T follicular helper cell (primary cell): Measurements from ENCODE around the gene CALB2.
"Not testable (repeated sequence)": the region's sequence is repeated elsewhere in the genome, so short reads cannot be mapped to it uniquely, and the experiment has no call there.

Experiments
- DNase-seq: peaks from one replicate; pipeline ENCODE4 v3.0.0-alpha.2; 2020; ENCODE audit warnings: low read depth

CALB2 gene

DNA sequence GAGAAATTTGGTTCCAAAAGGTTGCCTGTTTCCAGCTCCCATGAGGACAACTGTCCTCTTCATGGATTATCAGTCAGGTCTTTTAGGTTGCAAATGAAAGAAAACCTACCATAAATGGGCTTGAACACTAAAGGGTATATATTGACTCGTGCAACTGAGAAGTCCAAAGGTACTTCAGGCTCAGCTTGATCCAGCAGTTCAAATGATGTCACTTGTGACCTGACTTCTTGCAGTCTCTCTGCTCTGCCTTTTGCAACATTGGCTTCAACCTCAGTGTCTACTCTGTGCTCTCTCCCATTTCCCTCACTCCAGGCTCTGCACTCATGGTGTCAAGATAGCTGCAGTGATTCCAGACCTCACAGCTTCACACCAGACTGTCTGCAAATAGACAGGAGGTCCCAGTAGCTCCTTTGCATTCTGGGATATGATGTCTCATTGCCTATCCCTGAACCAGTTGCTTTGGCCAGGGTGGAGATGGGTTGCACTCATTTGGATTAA lies 5.5 kb upstream of the CALB2 start:
- no peak for DNase-seq

DNA sequence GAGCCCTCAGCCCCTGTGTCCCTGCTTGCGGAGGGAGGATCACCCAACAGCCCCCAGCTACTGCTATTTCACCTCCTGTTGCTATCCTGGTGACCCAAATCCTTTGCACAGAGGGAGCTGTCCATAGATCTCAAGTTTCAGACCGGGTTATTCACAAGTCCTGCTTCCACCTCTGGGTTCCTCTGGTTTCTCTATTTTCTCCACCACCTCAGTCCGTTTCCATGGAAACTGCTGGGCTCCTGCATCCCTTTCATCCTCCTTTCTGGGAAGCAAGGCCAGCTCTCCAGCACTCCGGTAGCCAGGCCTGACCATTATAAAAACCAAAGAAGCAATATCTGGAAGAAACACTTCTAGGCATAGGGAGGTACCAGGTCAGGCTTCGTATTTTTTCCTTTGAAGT lies 4.8 kb upstream of the CALB2 start:
- no peak for DNase-seq

DNA sequence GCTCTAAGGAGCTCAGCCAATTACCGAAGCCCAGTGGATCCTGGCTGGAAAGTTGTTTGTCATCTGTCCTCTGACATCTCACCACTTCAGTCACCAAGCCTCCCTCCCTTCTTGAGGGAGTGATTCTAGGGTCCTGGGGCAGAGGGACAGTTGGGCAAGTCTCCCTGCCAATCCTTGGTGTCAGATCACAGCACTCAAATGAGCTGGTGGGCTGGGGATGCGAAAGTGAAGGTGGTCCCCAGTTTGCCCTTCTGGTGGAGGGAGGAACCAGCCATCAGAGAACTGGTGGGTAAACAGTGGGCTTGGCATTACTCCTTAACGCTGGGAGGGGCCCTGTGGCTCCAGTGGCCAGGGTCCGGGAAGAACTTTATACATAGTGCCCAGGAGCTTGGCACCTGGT lies 4.4 kb upstream of the CALB2 start:
- no peak for DNase-seq

DNA sequence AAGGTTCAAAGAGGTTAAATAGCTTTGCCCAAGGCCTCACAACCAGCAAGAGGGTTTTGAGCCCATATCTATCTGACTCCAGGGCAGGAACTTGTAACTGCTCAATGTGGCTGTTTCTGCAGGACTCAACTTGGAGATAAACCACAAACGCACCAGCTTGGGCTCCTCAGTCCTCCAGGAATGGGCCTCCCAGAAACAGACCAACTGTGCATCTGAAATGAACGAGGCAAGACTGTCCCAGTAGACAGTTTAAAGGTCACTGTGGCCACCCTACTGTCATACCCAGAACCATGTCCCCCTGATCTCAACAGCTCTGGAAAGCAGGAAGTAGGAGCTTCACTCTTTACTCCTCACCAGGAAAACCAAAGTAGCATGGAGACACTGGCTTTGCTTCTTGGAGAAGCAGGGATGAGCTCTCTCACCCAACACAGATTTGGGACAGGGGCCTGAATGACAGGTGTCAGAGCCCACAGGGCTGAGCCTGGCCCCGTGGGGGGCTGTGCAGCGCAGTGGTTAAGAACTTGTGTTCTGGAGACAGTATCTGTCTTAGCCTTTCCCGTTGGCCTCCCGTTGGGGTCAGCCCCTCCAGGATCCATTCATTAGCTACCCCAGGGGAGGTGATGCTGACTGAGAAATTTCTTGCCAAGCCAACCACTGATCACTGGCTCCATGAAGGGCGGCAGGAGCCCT lies 2.3 kb upstream of the CALB2 start:
- DNase-seq: no peak

DNA sequence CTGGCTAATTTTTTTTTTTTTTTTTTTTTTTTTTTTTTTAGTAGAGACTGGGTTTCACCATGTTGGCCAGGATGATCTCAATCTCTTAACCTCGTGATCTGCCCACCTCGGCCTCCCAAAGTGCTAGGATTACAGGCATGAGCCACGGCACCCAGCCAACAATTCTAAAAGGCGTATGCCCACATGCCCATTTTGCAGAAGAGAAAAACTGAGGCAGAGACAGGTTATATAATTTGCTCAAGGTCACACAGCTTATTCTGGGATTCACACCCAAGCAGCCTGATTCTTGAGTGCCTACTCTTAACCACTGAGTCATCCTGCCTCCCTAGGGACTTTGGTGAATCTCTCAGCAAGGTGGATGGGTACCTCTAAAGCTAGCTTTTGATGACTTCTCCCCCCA lies 1.6 kb upstream of the CALB2 start:
- not testable (repeated sequence) for DNase-seq

DNA sequence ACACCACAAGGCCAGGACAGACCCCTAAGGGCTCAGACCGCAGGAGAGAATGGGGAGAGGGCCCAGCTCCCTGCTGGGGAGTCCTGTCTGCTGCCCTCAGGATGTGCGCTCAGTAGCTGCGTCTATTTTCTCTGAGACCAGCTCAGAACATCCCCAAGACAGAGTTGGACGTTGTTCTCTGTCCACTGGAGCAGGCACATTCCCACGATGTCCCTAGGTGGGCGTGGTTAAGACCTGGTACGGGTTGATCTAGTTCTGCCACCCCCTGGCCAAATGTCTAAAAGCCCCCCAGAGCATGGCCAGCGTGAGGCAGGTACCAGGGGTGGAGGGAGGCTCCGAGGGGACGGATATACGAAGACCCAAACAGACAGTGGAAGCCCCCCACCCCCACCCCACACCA lies 842 bp upstream of the CALB2 start:
- no peak for DNase-seq

DNA sequence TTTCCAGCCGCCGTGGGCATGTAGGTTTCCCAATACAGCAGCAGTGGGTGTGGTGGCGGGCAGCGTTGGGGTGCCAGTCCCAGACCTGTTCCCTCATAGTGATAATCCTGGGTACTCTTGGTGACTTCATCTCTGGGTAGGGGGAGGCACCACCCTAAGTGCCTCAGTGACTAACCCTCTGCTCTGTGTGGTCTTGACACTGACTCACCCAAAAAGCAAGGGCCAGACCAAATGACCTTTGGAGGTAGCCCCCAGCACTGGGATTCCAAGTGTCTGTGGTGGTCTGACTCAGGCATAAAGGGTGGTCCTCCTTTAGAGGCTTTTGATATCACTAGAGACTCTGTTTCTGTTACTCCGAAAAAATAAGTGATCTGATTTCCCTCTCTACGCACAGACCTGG lies 908 bp downstream of the CALB2 start:
- no peak for DNase-seq

DNA sequence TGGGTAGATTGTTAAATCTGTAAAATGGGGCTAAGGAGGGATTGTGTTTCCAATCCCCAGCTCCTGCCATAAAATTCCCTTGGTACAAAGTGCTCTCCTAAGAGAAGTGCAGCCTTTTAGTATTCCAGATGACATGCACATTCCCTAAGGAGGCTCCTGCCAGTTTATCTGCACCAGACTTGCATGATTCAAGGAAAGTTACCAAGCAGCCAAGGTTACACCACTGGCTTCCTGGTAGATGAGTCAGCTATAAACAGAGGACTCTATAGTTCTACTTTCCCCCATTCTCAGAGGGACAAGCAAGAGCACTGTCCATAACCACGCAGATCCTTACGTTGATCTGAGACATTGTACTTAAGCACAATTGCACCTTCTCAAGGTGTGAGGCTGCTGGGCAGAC lies 1.9 kb downstream of the CALB2 start:
- DNase-seq: no peak

DNA sequence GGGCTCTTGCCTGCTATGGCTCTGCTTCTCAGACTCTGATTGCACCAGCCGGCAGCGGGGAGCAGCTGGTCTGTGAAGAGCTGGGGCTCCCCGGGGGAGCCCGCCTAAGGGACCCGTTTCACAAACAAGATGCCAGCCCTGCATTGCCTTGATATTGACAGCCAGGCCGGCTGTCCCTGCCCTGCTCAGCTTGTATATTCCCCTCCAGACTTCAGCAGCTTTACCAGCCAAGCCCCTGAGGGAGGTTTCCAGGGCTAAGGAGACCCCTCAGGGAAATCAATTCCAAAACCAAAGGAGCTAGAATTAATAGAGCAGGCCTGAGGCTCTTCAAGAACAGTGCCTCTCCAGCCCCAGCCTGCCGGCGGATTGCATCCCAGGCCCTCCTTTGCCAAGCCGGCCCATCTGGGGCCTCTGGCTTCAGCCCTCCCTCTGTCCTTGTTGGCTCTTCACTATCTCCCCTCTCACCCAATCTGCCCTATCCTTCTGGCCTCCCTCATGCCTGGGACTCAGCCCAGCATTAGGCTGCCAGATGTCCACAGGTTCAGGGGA lies 5.7 kb downstream of the CALB2 start:
- DNase-seq: no peak

DNA sequence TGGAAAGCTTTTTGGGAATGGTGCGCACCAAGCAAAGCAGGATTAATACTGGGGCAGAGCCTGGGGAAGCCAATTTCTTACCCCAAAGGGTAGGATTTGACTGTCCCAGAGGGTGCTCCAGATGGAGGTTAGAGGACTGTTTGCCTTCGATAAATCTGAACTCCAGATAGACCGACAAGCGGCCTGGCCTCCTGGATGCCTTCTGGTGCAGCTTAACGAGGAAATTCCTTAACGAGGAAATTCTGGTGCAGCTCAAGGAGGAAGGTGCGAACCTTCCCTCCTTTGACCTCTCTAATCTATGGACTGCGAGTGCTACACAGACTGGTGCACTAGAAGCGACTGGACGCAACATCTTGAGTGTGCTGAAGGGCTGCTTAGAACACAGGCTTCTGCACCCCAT lies 6.5 kb downstream of the CALB2 start:
- DNase-seq: no peak

DNA sequence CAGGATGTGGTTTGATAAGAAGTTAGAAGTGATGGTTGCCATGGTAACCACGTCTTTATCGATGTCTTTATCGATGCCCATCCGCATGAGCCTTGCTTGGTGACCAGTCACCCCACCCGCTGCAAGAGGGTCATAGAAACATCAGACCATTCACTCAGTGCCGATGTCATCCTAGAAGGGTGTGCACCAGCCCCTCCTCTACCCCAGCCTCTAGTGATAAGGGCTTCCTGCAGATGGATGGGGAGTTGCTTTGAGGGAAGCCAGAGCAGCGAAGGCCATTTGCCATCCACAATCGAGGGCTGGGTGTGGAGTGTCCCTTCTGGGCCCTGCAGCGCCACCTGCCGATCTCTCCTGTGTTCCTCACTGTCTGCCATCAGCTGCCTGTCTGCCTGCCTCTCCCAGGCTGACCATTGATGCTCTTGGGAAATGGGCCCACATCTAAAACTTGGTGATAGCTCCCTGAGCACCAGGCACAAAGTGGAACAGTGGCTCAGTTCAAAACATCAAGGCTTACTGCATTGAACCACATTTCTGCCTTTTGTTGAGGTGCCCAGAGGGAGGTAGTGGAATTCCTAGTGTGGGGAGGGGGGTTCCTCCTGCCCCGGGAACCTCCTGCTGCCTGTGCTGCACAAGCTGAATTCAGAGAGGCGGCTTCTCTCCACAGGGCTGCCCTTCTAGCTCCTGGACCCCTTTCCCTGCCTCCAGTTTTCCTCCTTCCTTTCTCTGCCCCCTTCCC lies 8.9 kb downstream of the CALB2 start:
- no peak for DNase-seq

DNA sequence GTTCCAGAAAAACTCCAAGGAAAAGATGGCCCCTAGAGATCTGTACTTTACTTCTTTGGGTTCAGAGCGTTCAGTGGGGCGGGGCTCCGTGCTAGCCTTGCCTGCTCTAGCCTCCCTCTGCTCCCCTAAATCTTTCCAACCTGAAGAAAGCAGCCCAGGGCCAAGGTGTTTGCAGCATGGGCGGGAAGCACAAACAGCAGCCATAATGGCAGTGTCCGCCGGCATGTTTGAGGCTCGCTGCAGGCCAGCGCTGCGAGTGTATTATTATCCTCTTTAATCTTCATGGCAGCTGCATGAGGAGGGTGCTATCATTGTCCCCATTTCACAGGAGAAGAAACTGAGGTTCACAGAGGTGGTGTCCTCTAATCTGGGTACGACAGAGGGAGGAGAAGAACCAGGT lies 10.4 kb downstream of the CALB2 start:
- DNase-seq: no peak

DNA sequence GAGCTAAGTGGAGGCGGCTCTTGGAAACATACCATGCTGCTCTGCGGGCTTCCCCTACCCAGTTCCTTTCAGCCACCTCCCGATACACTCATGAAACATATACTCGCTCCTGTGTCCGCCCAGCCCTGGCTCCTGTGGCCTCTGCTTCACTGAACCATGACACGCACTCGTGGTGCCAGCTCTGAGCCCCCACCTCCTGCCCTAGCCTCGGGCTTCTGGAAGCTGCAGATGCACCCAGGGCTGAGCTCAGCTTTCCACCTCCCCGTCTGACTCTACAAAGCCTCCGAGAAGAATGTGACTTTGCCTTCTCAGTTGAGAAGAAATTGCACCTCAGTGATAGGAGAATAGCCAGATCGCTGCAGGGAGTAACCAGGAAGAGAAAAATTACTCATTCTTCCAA lies 11.0 kb downstream of the CALB2 start:
- DNase-seq: no peak

DNA sequence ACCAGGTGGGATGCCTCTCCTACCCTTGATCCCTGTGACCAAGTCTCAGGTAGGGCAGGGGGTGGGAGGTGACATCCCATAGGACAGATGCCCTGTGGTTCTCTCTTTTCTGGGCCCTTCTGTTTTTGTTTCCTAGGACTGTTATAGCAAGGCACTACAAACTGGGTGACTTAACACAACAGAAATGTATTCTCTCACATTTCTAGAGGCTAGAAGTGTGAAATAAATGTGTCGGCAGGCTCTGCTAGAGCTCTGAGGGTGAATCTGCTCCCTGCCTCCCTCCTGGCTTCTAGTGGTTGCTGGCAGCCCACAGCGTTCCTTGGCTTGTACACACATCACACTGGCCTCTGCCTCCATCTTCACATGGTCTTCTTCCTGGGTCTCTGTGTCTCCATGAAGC lies 12.7 kb downstream of the CALB2 start:
- DNase-seq: no peak

DNA sequence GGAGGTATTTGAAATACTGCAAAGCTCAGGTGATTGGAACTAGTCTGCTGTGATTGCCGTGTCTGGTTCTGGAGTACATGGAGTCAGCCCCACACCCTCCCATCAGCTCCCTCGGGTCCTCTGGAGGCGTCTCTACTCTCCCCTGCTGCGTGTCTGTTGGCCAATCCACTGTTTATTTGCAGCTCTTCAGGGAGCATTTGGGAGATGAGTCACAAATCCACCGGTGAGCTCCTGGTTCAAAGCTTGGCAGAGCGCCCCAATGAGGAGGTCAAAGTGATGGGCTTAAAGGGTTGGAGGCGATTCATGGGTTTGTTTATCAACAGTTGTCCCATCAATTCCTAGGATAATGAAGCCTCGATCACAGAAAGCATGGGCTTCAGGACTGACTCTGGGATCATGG lies 14.6 kb downstream of the CALB2 start:
- DNase-seq: no peak

DNA sequence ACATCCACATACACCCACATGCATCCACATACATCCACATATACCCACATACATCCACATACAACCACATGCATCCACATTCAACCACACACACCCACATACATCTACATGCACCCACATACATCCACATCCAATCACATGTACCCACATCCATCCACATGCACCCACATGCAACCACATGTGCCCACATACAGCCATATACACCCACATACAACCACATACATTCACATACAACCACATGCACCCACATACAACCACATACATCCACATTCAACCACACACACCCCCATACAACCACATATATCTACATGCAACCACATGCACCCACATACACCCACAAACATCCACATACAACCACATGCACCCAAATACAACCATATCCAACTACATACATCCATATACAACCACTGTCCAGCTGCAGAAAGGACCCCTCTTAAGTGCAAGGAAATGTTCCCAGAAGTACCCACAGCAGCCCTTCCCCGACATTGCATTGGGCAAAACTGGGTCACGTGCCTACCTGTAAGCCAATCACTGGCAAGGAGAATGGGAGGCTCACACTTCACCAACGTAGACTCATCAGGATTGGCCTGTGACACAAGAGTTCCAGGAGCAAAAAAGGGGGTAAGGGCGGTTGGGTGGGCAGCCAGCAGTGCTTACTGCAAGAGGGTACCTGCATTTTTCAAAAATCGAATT lies 18.1 kb downstream of the CALB2 start:
- no peak for DNase-seq

DNA sequence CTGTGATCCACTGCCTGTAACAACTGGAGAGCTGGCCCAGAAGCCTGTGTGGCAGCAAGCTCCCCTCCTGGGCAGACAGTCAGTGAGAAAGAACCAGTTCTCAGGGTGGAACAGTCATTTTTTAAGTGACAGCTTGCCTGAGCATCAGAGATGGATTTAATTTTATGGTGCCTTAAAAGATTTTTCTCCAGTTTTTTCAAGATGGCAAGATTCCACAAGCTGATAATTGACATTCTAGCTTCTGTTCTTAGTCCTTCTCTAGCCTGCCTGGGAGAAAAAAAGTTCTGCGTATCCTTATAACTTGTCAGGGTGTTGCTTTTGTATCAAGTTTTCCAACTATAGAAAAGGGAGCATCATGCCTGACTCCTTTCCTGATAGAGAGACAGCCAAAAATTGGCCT lies 21.2 kb downstream of the CALB2 start:
- no peak for DNase-seq

DNA sequence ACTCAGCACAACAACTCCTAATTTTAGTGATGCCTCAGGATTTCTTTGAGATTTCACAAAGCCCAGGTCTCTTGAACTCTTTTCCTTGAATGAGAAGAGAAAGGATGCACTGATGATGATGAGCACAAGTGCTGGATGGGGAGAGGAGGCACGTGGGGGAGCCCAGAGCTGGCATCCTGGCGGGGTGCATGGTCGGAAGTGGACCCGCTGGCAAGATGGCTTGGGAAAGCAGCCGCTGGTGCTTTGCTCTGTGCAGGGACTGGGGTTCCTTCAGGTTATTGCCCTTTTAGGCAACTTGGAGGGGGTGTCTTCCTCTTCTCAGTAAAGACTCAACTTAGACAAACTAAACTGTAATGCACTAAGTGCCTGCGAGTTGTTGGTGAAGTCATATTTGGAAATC lies 22.3 kb downstream of the CALB2 start:
- no peak for DNase-seq

DNA sequence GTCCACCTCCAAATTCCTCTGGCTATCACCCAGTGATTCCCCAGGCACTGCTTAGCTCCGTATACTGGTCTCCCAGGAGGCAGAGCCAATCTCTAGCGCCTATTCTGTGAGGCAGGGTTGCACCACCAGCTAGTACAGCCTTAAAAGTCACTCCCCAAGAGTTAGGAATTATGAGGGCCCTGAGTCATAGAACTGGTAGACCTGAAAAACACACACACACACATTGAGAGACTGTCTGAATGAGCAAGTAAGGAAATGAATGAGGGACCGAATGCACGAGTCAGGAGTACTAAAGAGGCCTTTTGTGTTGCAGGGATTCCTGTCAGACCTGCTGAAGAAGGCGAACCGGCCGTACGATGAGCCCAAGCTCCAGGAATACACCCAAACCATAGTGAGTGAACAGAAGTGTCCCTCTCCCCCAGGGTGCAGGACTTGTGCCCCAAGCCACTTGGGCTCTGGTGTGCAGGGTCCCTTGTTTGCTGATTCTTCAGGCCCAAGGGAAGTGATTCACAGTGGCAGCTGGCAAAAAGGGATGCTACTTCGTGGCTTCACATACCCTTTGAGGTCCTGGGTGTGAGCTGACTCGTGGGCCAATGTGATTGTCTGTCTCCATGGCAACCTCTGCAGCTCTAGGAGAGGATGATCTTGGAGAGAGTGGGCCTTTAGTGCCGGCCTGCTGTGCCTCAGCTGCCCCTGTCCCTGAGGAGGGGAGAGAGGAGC lies 24.7 kb downstream of the CALB2 start:
- no peak for DNase-seq

DNA sequence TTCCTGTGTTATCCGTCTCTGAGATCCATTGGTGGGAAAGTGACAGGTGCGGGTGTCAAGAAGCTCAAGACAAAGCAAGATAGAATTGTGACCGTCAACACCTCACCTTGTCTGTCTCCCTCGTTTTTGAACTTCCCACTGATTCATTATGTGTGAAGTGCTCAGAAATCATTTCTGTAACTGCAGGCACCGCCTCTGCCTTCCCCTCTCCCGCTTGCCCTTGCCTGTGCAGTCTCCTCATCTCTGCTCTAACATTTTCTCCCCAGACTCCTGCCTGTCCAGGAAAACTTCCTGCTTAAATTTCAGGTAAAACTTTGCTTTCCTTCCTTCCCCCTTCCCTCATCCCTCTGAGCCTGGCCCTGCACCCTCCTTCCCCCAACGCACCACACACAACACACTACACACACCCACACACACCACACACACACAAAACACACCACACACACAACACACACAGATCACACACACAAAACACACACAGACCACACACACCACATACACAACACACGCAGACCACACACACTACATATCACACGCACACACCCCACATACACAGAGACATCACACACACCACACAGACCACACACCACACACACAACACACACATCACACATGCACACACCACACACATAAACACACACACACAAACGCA lies 25.7 kb downstream of the CALB2 start:
- no peak for DNase-seq

DNA sequence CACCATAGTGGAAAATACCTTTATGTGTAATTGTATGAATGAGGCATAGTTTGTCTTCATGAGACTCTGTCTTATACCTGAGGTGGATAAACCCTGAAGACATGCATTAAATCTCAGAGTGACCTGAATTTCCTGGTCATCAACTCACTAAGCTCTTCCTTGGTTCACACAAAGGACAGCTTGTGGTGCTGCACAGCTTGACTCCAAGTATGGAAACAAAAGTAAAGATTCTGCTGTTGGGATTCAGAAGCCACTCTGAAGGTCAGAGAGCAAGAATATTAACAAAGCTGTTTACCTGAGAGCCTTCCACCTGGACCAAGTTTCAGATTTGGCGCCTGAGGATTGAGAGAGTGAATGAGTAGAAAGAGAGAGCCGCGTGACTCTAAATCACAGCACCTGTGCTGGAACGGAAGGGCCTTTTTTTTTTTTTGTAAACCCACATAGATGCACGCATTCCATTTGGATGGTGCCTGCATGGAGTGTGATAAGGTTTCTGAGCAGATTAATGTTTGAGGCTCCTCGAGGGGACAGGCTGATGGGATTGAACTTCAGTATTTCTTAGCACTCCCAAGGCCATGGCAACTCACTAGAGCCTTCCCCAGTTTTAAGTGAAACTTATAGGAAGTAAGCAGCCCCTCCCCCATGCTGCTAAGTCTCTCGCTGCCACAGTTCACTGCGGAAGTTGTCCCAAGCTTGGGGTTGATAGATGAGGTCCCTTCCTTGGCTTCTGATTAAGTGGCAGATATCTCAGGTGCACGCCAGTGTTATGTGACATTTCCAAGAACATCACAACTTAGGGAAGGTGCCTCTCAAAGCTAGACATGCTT lies 28.7 kb downstream of the CALB2 start:
- no peak for DNase-seq
